ENCODE results near the gene DMD. TPM values are rescaled to one million over a fixed set of nuclear protein-coding genes. Genes with fewer than 3 reads are reported as not detected.

The DMD gene
- total and polyA plus RNA-seq, 2 of the 8 experiments (the other 6 are each of a cell fraction or from before 2014, with no cell fraction given), result 4.8 to 7.4 TPM

DNA sequence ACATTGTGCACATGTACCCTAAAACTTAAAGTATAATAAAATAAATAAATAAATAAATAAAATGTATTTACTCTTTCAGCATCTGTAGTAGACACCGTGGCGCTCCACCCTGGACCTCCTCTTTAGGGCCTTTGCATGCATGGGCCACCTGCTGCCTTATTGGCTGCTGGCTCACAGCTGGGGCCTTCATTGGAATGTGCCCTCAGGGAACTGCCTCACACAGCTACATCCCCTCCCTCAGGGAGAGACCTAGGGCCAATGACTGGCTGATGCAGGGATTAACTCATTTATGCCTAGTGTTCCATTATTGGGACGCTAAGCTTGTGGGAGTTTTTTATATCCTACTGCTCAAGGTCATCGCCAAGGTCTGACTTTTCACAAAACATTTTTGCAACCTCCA, 1836.6 kb downstream of the DMD start:
- H2BK5ac ChIP-seq (ENCODE audit: low read depth, low read length), result no peak overlapping the region
- H4K91ac ChIP-seq (replicated peaks; ENCODE audit: insufficient read length, low read length), result no peak overlapping the region
- WGBS, 2 experiments (ENCODE audit: extremely low coverage in 1 of 2, insufficient coverage in 1 of 2, insufficient read length in 1 of 2, insufficient replicate concordance in 2 of 2, low coverage in 1 of 2, low lambda C conversion rate in 2 of 2, missing lambda C conversion rate in 1 of 2), result 89% methylated on average over 4 of the region's 4 CpGs; no CpG with 5 or more reads in 1 of the 2 experiments
- H3K18ac ChIP-seq (ENCODE audit: extremely low read depth, low read length), result no peak overlapping the region
- H3K9me3 ChIP-seq (ENCODE audit: insufficient read depth in 2 of 2, low read depth in 1 of 2, low read length in 1 of 2), result no peaks in the 10 kb centered on the region
- FAIRE-seq, result no peak
- no peak overlapping the region for H3K56ac ChIP-seq (replicated peaks; ENCODE audit: insufficient read length, low read depth, low read length)
- ChIA-PET POLR2A (ENCODE audit: partially characterized antibody) (no interaction called here), CTCF (ENCODE audit: partially characterized antibody) (no interaction called here)
- no peak overlapping the region for H3K27ac ChIP-seq (ENCODE audit: low read depth, low read length)
- H3K79me2 ChIP-seq (ENCODE audit: control insufficient read depth in 1 of 2, insufficient read depth in 2 of 2, low read length in 2 of 2), result no peaks in the 10 kb centered on the region
- H3K14ac ChIP-seq (ENCODE audit: insufficient read length), result no peak overlapping the region
- no peak overlapping the region for H2BK12ac ChIP-seq (ENCODE audit: low read depth, low read length)
- DNase-seq (ENCODE audit: low read depth in 1 of 2, low spot score in 2 of 2), result no peak
- H4K20me1 ChIP-seq (replicated peaks in 1 of 2; ENCODE audit: control insufficient read depth in 1 of 2, insufficient read depth in 2 of 2, low read length in 2 of 2), result no peaks in the 10 kb centered on the region
- H2AK5ac ChIP-seq (ENCODE audit: low read depth, low read length), result no peak overlapping the region
- H3K23me2 ChIP-seq (ENCODE audit: low read depth, low read length), result no peaks in the 10 kb centered on the region
- no peak overlapping the region for H3K4me2 ChIP-seq (ENCODE audit: insufficient read depth in 1 of 2, low read depth in 2 of 2, low read length in 2 of 2)
- H3K23ac ChIP-seq (ENCODE audit: insufficient read length), result no peak overlapping the region
- no peak overlapping the region for H2BK15ac ChIP-seq (ENCODE audit: low read length)
- H3K36me3 ChIP-seq (ENCODE audit: control insufficient read depth in 2 of 4, insufficient read depth in 4 of 4, low read length in 3 of 4), result no peaks in the 10 kb centered on the region
- H4K8ac ChIP-seq (ENCODE audit: extremely low read depth, insufficient read depth, low read length), result no peak overlapping the region
- H3K4me1 ChIP-seq (replicated peaks in 1 of 4; ENCODE audit: control insufficient read depth in 3 of 4, insufficient read depth in 4 of 4, low read length in 3 of 4), result no peaks in the 10 kb centered on the region
- no peak overlapping the region for H2BK120ac ChIP-seq (replicated peaks; ENCODE audit: low read depth, low read length)
- H3K4me3 ChIP-seq (ENCODE audit: extremely low read depth in 1 of 4, insufficient read depth in 2 of 4, low read depth in 3 of 4, low read length in 4 of 4), result no peak overlapping the region
- no peak overlapping the region for H4K5ac ChIP-seq (ENCODE audit: insufficient read length, low read depth, low read length)
- no peaks in the 10 kb centered on the region for H3K79me1 ChIP-seq (ENCODE audit: low read depth, low read length)
- H3K4ac ChIP-seq (replicated peaks; ENCODE audit: insufficient read length, low read depth, low read length), result no peak overlapping the region
- no peaks in the 10 kb centered on the region for H3K27me3 ChIP-seq (replicated peaks in 1 of 4; ENCODE audit: control insufficient read depth in 3 of 4, extremely low read depth in 1 of 4, insufficient read depth in 3 of 4, low read length in 3 of 4)
- no peak overlapping the region for H2AFZ ChIP-seq (ENCODE audit: low read length)
- H3K9ac ChIP-seq (replicated peaks in 1 of 4; ENCODE audit: extremely low read depth in 1 of 4, low read depth in 3 of 4, low read length in 3 of 4), result no peak overlapping the region
- H2BK20ac ChIP-seq (ENCODE audit: low read length), result no peak overlapping the region
- TF ChIP-seq, protein P1, sequence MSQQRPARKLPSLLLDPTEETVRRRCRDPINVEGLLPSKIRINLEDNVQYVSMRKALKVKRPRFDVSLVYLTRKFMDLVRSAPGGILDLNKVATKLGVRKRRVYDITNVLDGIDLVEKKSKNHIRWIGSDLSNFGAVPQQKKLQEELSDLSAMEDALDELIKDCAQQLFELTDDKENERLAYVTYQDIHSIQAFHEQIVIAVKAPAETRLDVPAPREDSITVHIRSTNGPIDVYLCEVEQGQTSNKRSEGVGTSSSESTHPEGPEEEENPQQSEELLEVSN (IDR thresholded peaks at IDR 0.05), result no peak

Measured in H1 (cell line).